NCI-H1048 (cell line): Measurements from ENCODE around the gene C15orf62.

Experiments
- DNase-seq: peaks from one replicate; lab custom pipeline; 2025; lab: John Stamatoyannopoulos, UW

The C15orf62 gene

GRCh38 chr15:40769274-40770146, at the start of gene C15orf62:
Gene C15orf62, plus strand, starts transcription at chr15:40769980. Its CDS starts 516 bp downstream, at chr15:40770496.
- DNase-seq, result no peak

- DNase-seq, result no peak
Measured at GRCh38 chr15:40721701-40722100, 48.1 kb upstream of the C15orf62 start.

GRCh38 chr15:40722354-40722753, 47.4 kb upstream of the C15orf62 start:
- no peak for DNase-seq

GRCh38 chr15:40722934-40723333, 46.8 kb upstream of the C15orf62 start:
- DNase-seq, result no peak

GRCh38 chr15:40723919-40724318, 45.9 kb upstream of the C15orf62 start:
- DNase-seq, result no peak

GRCh38 chr15:40731034-40731433, 38.7 kb upstream of the C15orf62 start:
- no peak for DNase-seq

GRCh38 chr15:40736575-40736974, 33.2 kb upstream of the C15orf62 start:
- DNase-seq, result no peak

GRCh38 chr15:40737048-40737447, 32.7 kb upstream of the C15orf62 start:
- no peak for DNase-seq

- no peak for DNase-seq
Measured at GRCh38 chr15:40739047-40739446, 30.7 kb upstream of the C15orf62 start.

GRCh38 chr15:40739854-40740253, 29.9 kb upstream of the C15orf62 start:
- no peak for DNase-seq

GRCh38 chr15:40743485-40743901, 26.3 kb upstream of the C15orf62 start:
- no peak for DNase-seq

GRCh38 chr15:40743921-40744814, 25.6 kb upstream of the C15orf62 start:
- no peak for DNase-seq

GRCh38 chr15:40744815-40745152, 25.0 kb upstream of the C15orf62 start:
- no peak for DNase-seq

GRCh38 chr15:40746916-40747418, 22.8 kb upstream of the C15orf62 start:
- no peak for DNase-seq

- DNase-seq, result no peak
Measured at GRCh38 chr15:40747685-40748631, 21.8 kb upstream of the C15orf62 start.

- no peak for DNase-seq
Measured at GRCh38 chr15:40749151-40749630, 20.6 kb upstream of the C15orf62 start.

GRCh38 chr15:40750885-40751284, 18.9 kb upstream of the C15orf62 start:
- no peak for DNase-seq

GRCh38 chr15:40751745-40752144, 18.0 kb upstream of the C15orf62 start:
- DNase-seq, result no peak

- DNase-seq, result no peak
Measured at GRCh38 chr15:40754574-40754882, 15.3 kb upstream of the C15orf62 start.

GRCh38 chr15:40754883-40755811, 14.6 kb upstream of the C15orf62 start, which contains the start of gene RMDN3:
Gene RMDN3, minus strand, starts transcription at chr15:40755254. Its CDS starts 471 bp downstream, at chr15:40754783.
- DNase-seq, result peak; percentile 56
